HG03378 (cell line): Measurements from ENCODE around the gene MAP1LC3B.

Experiments used
- ATAC-seq: cut with Tn5 transposase; IDR thresholded peaks from one replicate; pipeline ENCODE4 v1.9.1; 2021; ENCODE audit warnings: mild to moderate bottlenecking, moderate library complexity; ENCODE audit not compliant: unreplicated experiment

Gene MAP1LC3B

DNA sequence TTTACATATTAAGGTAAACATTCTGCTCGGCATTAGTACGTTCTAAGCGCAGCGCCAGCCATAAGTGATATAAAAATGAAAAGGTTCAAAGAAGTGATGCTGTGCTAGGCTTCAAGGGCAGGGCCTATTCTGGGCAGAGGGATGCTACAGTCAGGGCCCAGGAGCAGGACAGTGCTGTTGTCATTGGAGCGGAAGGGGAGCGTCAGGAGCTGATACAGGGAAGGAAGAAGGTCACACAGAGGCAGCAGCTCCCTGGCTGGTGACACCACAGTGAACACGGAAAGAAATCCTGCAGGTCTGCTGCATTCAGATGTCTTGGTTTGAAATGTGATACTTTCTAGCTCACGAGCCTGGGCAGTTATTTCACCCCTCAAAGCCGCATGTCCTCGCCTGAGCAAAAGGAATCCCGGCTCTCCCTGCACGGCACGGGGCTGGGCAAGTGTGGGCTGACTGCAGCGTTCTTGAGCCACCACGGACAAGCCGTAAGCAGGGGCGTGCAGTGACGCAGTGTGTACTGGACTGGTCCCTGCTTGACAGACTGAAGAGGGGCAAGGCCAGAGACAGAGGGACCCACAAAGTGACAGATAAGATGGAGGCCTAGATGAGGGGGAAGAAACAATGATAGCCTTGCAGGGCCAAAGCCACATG is 59.6 kb downstream of the MAP1LC3B start:
- no peak for ATAC-seq

DNA sequence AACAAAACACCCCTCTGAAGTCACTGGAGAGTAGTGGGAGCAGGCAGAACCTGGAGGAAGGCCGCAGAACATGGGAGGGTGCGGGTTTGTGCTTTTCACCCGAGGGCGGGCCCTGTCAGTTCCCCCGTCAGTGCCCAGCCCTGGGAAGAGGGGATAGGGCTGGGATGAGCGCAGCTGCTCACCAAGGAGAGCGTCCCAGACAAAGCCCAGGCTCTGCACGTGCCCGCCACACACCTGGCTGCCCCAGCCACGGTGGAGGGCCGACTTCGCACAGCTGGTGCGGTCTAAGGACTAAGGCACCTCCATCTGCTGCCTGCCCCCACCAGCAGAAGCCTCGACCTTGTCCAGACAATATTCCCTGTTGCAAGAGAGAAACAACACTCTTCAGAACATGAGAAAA is 61.2 kb downstream of the MAP1LC3B start:
- no peak for ATAC-seq
